GM18502 (cell line): ENCODE data around the gene CHID1.

ENCODE experiments used
- ATAC-seq: cut with Tn5 transposase; IDR thresholded peaks from one replicate; pipeline ENCODE4 v1.9.1; 2021; ENCODE audit warnings: mild to moderate bottlenecking; ENCODE audit not compliant: unreplicated experiment, poor library complexity

CHID1 gene

DNA sequence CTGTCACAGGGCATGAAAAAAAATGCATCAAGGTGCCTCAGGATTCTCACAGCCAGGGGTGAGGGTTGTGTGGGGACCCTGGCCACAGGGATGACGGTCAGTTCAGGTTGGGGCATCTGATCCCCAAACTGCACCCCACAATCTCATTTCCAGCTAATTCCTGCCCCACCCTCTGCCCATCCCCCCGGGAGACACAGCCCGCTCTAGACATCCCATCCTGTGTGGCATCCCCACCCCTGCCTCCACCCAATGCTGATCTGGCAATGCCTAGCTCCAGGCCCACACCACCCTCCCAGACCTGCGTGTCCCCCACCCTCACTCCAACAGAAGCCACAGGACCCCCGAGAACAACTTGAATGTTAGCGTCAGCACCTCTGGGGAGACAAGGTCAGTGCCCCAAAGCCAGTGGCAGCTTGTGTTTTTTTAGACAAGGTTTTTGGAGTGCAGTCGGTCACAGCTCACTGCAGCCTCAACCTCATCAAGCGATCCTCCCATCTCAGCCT is 42.7 kb downstream of the CHID1 start:
- ATAC-seq, result no peak

DNA sequence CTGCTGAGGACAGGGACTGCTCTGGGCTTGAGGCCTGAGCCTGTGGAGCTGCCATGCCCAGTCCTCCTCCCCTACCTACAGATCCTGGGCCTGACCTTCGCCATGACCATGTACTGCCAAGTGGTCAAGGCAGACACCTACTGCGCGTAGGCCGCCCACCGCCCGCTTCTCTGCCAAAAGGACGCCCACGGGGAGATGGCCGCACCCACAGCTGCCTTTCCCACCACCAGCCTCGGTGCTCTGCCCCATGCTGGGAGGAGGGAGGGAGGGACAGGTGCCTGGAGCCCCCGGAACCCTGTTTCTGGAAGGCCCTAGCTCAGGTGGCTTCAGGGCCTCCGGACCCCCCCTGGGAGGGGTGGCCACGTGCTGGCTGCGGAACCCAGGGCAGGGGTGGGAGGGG is 44.1 kb downstream of the CHID1 start:
- no peak for ATAC-seq

GRCh38 chr11:865462-866430 is 44.9 kb downstream of the CHID1 start:
- no peak for ATAC-seq

GRCh38 chr11:864898-865297 is 45.7 kb downstream of the CHID1 start:
- no peak for ATAC-seq

GRCh38 chr11:863910-864827 is 46.4 kb downstream of the CHID1 start:
- ATAC-seq, result no peak

GRCh38 chr11:863023-863909 is 47.3 kb downstream of the CHID1 start:
- no peak for ATAC-seq

- ATAC-seq, result no peak
Measured at GRCh38 chr11:862696-863022, 48.0 kb downstream of the CHID1 start.

GRCh38 chr11:862081-862661 is 48.4 kb downstream of the CHID1 start:
- no peak for ATAC-seq

GRCh38 chr11:861105-861479 is 49.5 kb downstream of the CHID1 start:
- ATAC-seq, result no peak

- no peak for ATAC-seq
Measured at GRCh38 chr11:860234-861104, 50.1 kb downstream of the CHID1 start.

DNA sequence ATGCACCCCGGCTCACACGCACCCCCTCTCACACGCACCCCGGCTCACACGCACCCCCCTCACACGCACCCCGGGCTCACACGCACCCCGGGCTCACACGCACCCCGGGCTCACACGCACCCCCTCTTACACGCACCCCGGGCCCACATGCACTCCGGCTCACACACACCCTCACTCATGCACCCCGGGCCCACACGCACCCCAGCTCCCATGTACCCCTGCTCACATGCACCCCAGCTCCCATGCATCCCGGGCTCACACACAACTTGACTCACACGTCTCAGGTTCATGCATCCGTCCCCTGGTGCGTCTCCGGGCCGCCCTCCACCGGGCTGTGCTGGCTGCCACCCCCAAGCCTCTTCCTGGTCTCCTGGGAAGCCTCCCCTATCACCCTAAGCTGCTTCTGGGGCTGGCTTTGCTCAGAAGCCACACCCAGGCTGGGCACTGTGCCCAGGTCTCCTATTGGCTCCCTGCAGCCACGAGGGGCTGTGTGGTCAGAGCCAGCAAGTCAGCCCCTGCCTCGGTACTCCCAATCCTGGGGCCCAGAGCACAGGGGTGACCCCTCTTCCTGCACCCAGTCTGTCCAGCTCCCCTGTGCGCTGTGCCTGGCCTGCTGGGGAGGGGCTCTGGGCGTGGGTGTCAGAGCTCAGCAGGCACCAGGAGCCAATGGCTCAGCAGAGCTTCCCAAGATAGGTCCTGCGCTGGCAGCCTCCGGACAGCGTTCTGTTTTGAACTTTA is 51.0 kb downstream of the CHID1 start:
- ATAC-seq, result no peak

- ATAC-seq, result no peak
Measured at GRCh38 chr11:858762-859339, 51.8 kb downstream of the CHID1 start.

GRCh38 chr11:858053-858761 is 52.4 kb downstream of the CHID1 start:
- ATAC-seq, result no peak

DNA sequence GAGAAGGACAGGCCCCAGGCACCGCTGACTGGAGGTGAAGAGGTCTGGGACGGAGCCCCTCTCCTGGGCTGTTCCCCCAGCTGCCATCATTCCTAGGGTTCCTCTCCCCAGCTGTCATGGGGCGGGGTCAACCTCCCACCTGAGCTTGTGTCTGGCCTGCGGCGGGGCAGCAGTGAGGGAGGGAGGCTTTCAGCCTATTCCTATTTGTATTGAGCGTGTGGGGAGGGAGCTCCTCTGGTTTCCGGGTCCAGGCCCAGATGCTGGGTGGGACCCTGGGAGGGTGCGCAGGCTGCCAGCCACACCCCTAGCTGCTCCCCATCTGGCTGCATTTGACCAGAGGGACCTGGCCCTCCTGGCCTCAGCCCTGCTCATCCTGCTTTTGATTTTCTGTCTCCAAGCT is 54.2 kb downstream of the CHID1 start:
- no peak for ATAC-seq

- no peak for ATAC-seq
Measured at GRCh38 chr11:855796-856195, 54.8 kb downstream of the CHID1 start.

DNA sequence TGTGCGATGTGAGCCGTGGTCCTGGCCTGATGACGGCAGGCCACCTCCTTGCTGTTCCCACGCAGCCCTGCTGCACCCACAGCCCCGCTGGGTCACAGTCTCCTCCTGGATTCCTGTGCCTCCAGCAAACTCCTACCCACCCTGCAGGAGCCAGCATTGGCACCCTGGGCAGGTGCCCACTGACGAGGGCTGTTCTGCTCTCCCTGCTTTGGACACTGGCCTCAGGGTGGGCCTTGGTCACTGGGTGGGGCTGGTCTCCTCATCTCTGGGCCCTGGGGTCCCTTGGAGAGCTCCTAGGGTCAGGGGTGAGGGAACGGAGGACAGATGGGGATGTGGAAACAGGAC is 55.3 kb downstream of the CHID1 start:
- no peak for ATAC-seq

GRCh38 chr11:854601-855329 is 55.8 kb downstream of the CHID1 start:
- ATAC-seq, result no peak
